ENCODE data around the gene RAB40A. TPM values are rescaled to one million over a fixed set of nuclear protein-coding genes. Genes with fewer than 3 reads are reported as not detected.

The RAB40A gene
- total RNA-seq, 4 donors from 2014 or later = 1.3 to 8.9 (median 4.6) TPM

DNA sequence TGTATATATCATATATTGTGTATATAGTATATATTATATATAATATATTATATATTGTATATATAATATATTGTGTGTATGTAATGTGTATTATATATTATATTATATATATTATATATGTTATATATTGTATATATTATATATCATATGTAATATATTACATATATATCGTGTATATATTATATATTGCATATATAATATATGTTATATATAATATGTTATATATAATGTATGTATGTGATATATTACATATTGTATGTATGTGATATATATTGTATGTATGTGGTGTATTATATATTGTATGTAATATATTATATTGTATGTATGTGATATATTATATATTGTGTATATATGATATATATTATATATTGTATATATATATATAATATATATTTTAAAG, 30.5 kb downstream of the RAB40A start:
- no CpG with 5 or more reads among the region's 1 CpG for WGBS, 2 donors (ENCODE audit: low coverage in 1 of 2)
- no peak overlapping the region for H3K27ac ChIP-seq
- no peaks in the 10 kb centered on the region for H3K9me3 ChIP-seq
- no peaks in the 10 kb centered on the region for H3K4me1 ChIP-seq
- no peaks in the 10 kb centered on the region for H3K36me3 ChIP-seq
- no peaks in the 10 kb centered on the region for H3K27me3 ChIP-seq
- TF ChIP-seq POLR2A (IDR thresholded peaks at IDR 0.05) = no peak
- no peak for TF ChIP-seq POLR2AphosphoS5 (IDR thresholded peaks at IDR 0.05)
- TF ChIP-seq, protein P1, sequence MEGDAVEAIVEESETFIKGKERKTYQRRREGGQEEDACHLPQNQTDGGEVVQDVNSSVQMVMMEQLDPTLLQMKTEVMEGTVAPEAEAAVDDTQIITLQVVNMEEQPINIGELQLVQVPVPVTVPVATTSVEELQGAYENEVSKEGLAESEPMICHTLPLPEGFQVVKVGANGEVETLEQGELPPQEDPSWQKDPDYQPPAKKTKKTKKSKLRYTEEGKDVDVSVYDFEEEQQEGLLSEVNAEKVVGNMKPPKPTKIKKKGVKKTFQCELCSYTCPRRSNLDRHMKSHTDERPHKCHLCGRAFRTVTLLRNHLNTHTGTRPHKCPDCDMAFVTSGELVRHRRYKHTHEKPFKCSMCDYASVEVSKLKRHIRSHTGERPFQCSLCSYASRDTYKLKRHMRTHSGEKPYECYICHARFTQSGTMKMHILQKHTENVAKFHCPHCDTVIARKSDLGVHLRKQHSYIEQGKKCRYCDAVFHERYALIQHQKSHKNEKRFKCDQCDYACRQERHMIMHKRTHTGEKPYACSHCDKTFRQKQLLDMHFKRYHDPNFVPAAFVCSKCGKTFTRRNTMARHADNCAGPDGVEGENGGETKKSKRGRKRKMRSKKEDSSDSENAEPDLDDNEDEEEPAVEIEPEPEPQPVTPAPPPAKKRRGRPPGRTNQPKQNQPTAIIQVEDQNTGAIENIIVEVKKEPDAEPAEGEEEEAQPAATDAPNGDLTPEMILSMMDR (IDR thresholded peaks at IDR 0.05) = no peak
- no peak for TF ChIP-seq EP300 (IDR thresholded peaks at IDR 0.05)
- ATAC-seq = no peak
- H3K4me3 ChIP-seq = no peak overlapping the region

DNA sequence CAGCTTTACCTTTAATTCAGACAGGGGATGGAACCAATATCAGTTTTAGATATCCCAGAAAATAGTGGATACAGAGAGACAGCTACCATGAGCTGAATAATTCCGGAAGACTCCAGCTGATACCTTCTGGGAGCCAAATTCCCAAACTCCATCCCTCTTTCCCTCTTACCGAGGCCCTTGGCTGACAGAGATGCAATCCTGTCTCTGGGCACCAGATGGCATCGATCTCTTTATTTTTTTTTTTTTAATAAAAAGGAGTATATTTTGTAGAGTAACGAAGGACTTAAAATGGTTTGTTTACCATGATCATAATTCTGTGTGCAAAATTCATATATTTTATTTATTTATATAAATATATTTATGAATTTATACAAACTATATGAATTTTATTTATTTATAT, 31.0 kb downstream of the RAB40A start:
- H3K36me3 ChIP-seq = no peaks in the 10 kb centered on the region
- no peak for ATAC-seq
- no peak overlapping the region for H3K4me3 ChIP-seq
- H3K27ac ChIP-seq = no peak overlapping the region
- TF ChIP-seq EP300 (IDR thresholded peaks at IDR 0.05) (no peak), POLR2A (IDR thresholded peaks at IDR 0.05) (no peak), POLR2AphosphoS5 (IDR thresholded peaks at IDR 0.05) (no peak)
- TF ChIP-seq, protein P1 (IDR thresholded peaks at IDR 0.05) = peak in 1 of 4 experiments; percentile 38
- no peaks in the 10 kb centered on the region for H3K9me3 ChIP-seq
- H3K27me3 ChIP-seq = no peaks in the 10 kb centered on the region
- no peaks in the 10 kb centered on the region for H3K4me1 ChIP-seq
- WGBS, 2 donors (ENCODE audit: low coverage in 1 of 2) = 15 to 17% methylated on average over 3 to 4 of the region's 4 CpGs

DNA sequence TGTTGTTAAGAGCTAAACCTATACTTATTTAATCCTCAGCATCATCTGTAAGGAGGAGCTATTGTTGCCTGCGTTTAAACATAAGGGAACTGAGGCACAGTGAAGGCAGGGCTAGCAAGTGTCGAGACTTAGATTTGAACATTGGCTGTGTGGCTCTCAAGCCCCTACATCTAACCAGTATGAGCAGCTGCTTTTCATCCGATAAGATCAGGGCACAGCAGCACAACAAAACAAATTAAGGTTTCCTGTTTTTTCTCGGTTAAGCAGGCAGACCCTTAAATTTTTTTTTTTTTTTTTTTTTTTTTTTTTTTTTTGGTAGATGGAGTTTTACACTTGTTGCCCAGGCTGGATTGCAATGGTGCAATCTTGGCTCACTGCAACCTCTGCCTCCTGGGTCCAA, 35.6 kb downstream of the RAB40A start:
- no peak for ATAC-seq
- H3K9me3 ChIP-seq = no peaks in the 10 kb centered on the region
- H3K27ac ChIP-seq = no peak overlapping the region
- H3K27me3 ChIP-seq = no peaks in the 10 kb centered on the region
- no peaks in the 10 kb centered on the region for H3K4me1 ChIP-seq
- WGBS, 2 donors (ENCODE audit: low coverage in 1 of 2) = 68 to 79% methylated on average over 4 of the region's 4 CpGs
- no peak overlapping the region for H3K4me3 ChIP-seq
- no peaks in the 10 kb centered on the region for H3K36me3 ChIP-seq
- TF ChIP-seq POLR2A (IDR thresholded peaks at IDR 0.05) = no peak
- TF ChIP-seq, protein P1 (IDR thresholded peaks at IDR 0.05) = no peak
- TF ChIP-seq EP300 (IDR thresholded peaks at IDR 0.05) = no peak

DNA sequence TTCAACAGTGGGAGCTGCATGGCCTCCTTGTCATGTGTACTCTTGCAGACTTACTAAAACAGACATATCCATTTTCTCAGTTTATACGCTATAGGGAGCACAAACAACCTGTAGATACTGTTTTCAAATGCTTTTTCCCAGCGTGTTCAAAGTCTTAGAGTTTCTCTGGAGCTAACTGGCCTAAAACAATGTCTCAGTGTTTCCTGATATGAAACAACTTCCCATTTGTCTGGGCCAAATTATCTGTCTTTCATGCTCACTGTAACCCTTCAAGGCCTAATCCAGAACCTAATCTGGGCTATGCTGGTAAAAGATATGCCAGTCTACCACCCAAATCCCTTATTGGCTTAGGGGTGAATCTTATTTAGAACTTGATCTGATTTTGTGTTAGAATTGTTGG, 38.8 kb downstream of the RAB40A start:
- Histone ChIP-seq H3K27ac (no peak overlapping the region), H3K27me3 (no peaks in the 10 kb centered on the region), H3K9me3 (no peaks in the 10 kb centered on the region), H3K36me3 (no peaks in the 10 kb centered on the region), H3K4me3 (no peak overlapping the region), H3K4me1 (no peaks in the 10 kb centered on the region)
- WGBS, 2 donors (ENCODE audit: low coverage in 1 of 2) = 16% methylated on average over 2 of the region's 2 CpGs; no CpG with 5 or more reads in 1 of the 2 donors
- no peak for ATAC-seq
- TF ChIP-seq POLR2A (IDR thresholded peaks at IDR 0.05) (no peak), POLR2AphosphoS5 (IDR thresholded peaks at IDR 0.05) (no peak), EP300 (IDR thresholded peaks at IDR 0.05) (no peak)
- TF ChIP-seq, protein P1 (IDR thresholded peaks at IDR 0.05) = no peak

DNA sequence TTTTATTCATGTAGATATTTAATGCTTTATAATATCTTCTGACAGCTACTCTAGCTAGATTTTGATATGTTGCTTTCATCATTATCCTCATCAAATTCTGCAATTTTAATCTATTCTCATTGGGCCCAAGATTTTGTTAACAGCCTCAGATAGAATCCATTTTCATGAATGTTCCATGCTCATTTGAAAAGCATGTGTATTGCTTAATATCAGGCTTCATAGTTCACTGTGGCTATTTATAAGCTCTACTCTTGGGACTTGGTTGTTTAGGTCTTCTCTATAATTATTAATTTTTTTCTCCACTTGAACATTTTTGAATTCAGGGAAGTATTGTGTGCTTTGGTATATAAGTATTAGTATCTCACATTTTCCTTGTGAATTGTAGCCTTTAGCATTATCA, 41.8 kb downstream of the RAB40A start:
- no peaks in the 10 kb centered on the region for H3K4me1 ChIP-seq
- H3K27ac ChIP-seq = no peak overlapping the region
- ATAC-seq = no peak
- no peaks in the 10 kb centered on the region for H3K9me3 ChIP-seq
- H3K36me3 ChIP-seq = no peaks in the 10 kb centered on the region
- TF ChIP-seq POLR2A (IDR thresholded peaks at IDR 0.05) = no peak
- TF ChIP-seq, protein P1 (IDR thresholded peaks at IDR 0.05) = no peak
- TF ChIP-seq POLR2AphosphoS5 (IDR thresholded peaks at IDR 0.05) = no peak
- no peak for TF ChIP-seq EP300 (IDR thresholded peaks at IDR 0.05)
- H3K27me3 ChIP-seq = no peaks in the 10 kb centered on the region
- no peak overlapping the region for H3K4me3 ChIP-seq

All from gastroesophageal sphincter (tissue), 4 donors.